HG02759 (cell line): ENCODE measurements around the gene LRRC3B.
"Not testable (repeated sequence)": the region's sequence is repeated elsewhere in the genome, so short reads cannot be mapped to it uniquely, and the experiment has no call there.

Source experiments
- ATAC-seq: cut with Tn5 transposase; IDR thresholded peaks from one replicate; pipeline ENCODE4 v1.9.1; 2021; ENCODE audit warnings: mild to moderate bottlenecking, moderate library complexity; ENCODE audit not compliant: unreplicated experiment

The LRRC3B gene

GRCh38 chr3:26622621-26623418 lies at the start of gene LRRC3B:
TSS of gene LRRC3B (plus strand) at chr3:26622772. CDS start at chr3:26709673, 86,901 bp downstream.
- no peak for ATAC-seq

- ATAC-seq, result no peak
These were observed 47.8 kb upstream of the LRRC3B start for GRCh38 chr3:26574766-26575165.

GRCh38 chr3:26579116-26579515 lies 43.5 kb upstream of the LRRC3B start:
- no peak for ATAC-seq

- no peak for ATAC-seq
These were observed 35.0 kb upstream of the LRRC3B start for GRCh38 chr3:26587571-26587970.

GRCh38 chr3:26588931-26589330 lies 33.6 kb upstream of the LRRC3B start:
- ATAC-seq, result no peak

GRCh38 chr3:26589678-26590077 lies 32.9 kb upstream of the LRRC3B start:
- no peak for ATAC-seq

- no peak for ATAC-seq
These were observed 31.6 kb upstream of the LRRC3B start for GRCh38 chr3:26590919-26591484.

DNA sequence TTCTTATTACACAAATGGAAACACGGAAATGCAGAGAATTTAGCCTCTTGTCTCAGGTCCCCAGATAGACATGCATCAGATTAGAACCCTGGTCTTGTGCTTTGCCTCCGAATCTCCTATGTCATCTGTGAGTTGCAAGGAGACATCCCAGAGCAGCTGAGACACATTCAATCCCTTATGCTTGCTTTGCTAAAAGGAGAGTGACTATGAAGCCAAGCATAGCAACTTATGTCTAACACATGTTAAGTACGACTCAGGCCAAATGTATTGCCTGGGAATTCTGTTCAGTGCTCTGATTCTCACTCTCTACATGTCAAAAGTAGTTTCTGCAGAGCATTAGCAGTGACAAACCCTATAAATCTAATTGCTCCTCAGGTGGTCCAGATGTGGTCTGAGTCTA lies 30.6 kb upstream of the LRRC3B start:
- ATAC-seq, result no peak

DNA sequence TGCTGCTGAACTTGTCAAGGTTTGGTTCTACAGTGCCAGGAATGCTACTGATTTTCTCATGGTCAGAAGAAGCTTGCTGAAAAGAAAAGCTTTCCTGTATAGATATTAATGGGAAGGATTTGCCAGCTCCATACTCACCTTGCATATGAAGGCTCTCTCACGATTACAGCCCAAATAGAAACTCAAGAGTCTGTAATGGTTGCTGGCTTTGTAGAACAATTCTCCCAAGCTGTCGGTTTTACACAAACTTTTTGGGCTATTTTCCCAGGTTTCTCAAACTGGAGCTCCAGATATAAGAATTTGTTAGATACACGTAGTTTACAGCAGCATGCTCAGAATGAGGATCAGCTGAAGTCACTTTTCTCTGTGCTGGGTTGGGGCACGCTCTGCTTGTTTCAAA lies 30.1 kb upstream of the LRRC3B start:
- no peak for ATAC-seq

DNA sequence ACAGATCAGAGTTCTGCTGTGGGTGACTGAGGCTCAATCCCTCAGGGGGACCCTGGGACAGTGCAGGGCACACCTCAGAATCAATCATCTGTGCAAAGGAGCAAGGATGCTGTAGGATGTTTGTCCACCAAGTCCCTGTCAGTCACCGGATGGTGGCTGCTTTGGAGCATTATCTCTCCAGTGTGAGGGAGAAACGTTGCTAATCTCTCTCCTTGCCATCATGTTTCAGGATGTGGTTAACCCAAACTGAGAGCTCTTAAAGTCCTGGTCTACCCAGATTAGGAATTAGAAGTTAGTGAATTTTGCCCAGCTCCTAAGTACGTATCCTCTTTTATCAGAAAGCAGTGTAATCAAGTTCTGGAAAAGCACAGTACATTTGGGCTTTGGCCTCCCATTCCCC lies 26.2 kb upstream of the LRRC3B start:
- no peak for ATAC-seq

- ATAC-seq, result not testable (repeated sequence)
These were observed 19.3 kb upstream of the LRRC3B start for GRCh38 chr3:26603311-26603710.

- ATAC-seq, result not testable (repeated sequence)
These were observed 18.8 kb upstream of the LRRC3B start for GRCh38 chr3:26603771-26604170.

- ATAC-seq, result no peak
These were observed 8.4 kb upstream of the LRRC3B start for GRCh38 chr3:26614006-26614685.

DNA sequence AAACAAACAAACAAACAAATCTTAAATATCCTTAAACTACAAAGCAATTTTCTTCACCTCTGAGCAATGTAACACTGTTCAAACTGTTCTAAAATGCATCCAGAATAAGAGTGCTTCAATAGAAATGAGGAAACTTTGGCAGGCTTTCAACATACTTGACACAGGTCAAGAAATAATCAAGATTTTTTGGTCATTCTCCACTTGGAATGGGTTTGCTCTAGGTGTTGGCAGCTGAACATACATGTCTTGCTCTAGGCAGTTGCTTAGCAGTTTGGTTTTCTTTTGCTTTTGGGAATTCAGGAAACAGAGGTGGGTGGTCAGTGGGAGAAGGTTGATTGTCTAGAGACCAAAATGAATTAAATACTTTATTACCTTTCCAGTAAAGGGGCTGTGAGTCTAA lies 1.4 kb upstream of the LRRC3B start:
- ATAC-seq, result no peak

GRCh38 chr3:26621906-26622620 lies 509 bp upstream of the LRRC3B start:
- ATAC-seq, result no peak

- ATAC-seq, result no peak
These were observed 1.0 kb downstream of the LRRC3B start for GRCh38 chr3:26623419-26624208.

- ATAC-seq, result no peak
These were observed 1.7 kb downstream of the LRRC3B start for GRCh38 chr3:26624209-26624765.

DNA sequence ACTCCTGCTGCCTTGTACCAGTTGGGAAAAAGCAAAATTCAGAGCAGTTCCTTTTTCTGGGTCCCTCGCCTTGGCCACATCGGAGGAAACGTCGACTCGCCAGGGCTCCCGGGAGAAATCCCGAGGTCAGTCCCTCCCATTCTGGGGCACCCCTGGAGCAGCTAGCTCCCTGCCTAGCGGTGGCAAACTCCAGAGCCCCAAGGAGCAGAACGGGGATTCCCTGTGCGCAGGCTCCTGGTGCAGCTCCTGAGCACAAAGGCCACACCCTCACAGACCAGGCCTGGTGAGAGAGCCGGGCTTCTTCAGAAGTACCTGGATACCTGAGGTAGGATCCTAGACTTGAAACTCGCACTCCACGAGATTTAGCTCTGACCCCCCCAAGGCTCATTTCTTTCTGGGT lies 2.6 kb downstream of the LRRC3B start:
- no peak for ATAC-seq

DNA sequence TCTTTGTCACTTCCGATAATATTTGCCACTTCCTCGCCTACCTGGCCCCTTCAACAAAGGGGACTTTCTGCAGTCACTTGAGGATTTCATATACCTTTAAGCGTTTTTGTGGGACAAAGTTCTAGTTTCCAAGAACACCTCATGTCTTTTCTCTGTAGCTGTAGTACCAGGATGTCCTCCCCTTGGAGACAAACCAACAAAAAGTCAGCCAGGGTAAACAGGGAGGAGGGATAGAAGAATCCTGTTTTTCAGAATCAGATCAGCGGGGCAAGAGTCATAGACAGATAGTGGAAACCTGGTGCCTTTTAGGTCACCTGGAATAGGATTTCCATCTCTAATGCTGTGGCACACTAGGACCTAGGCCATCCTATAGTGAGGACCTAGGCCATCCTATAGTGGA lies 4.5 kb downstream of the LRRC3B start:
- ATAC-seq, result no peak

DNA sequence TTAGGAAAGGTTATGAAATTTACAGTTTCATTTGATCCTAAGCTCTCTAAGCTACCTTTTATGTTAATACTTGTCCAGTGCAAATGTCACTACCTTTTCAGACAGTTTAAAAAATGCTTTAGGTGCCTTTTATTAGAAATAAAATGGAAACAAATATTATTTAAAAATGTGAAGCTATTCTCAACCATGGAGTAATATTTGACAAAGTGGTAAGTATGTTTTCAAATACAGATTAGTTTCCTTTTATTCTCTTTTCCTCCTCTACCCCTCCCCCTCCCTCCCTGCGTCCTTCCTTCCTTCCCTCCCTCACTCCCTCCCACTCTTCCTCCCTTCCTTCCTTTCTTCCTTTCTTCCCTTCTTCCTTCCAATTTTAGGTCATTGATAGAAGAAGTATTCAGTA lies 6.3 kb downstream of the LRRC3B start:
- no peak for ATAC-seq
